Measurements from ENCODE around the gene UPK3A.

- TF ChIP-seq TAF1 (IDR thresholded peaks at IDR 0.05; ENCODE audit: low read depth) (no peak), POLR2AphosphoS5 (IDR thresholded peaks at IDR 0.05) (no peak), EZH2 (IDR thresholded peaks at IDR 0.05; ENCODE audit: borderline replicate concordance, insufficient read depth, low read length, poor library complexity, severe bottlenecking) (no peak), CTCF (IDR thresholded peaks at IDR 0.05; ENCODE audit: poor library complexity, severe bottlenecking) (no peak), REST (IDR thresholded peaks at IDR 0.05; ENCODE audit: borderline replicate concordance) (no peak)
Observed at GRCh38 chr22:45291931-45292290, 7.2 kb downstream of the UPK3A start.

Measured in neural cell (in vitro differentiated cells).